ENCODE data around the gene FBXO17.

GRCh38 chr19:38907227-38907626, 68.3 kb downstream of the FBXO17 start:
- TF ChIP-seq CTCF (conservative IDR thresholded peaks at IDR 0.05; ENCODE audit: low read length) (no peak), EZH2phosphoT487 (IDR thresholded peaks at IDR 0.05; ENCODE audit: borderline replicate concordance) (no peak)
